MCF 10A (cell line): ENCODE data around the gene PATE4. TPM values are rescaled to one million over a fixed set of nuclear protein-coding genes. Genes with fewer than 3 reads are reported as not detected.
A peak's percentile ranks its signal among the peaks of the same experiment; 100 is the strongest.

Experiments used
- BruUV-seq: library from RNA; stranded (reverse); fragments of 400-500 nt; replicated peaks from 2 replicates; lab custom pipeline; 2021; lab: Mats Ljungman, UMichigan
- CTCF ChIA-PET: fragments of 300-600 bp; sonication (Branson Sonifier 250); formaldehyde crosslinking; extraction: SDS; loops from one replicate; lab custom pipeline; 2021; ENCODE audit warnings: antibody characterized with exemption, inconsistent platforms; lab: Yijun Ruan, JAX
- POLR2A ChIA-PET: fragments of 300-600, 350-650 bp; sonication (Branson Sonifier 250); formaldehyde crosslinking; extraction: SDS; loops from one replicate; lab custom pipeline; 2020; ENCODE audit warnings: antibody characterized with exemption, inconsistent platforms; lab: Yijun Ruan, JAX
- DNase-seq: peaks from one replicate; pipeline ENCODE4 v3.0.0-alpha.2; 2018; ENCODE audit not compliant: unreplicated experiment
- H3K27ac Mint-ChIP-seq: one replicate; pipeline ENCODE4 v1.8.0; 2022; ENCODE audit warnings: mild to moderate bottlenecking, low read depth, mixed read lengths; ENCODE audit not compliant: unreplicated experiment
- H3K27me3 Mint-ChIP-seq: one replicate; pipeline ENCODE4 v1.8.0; 2022; ENCODE audit warnings: mixed read lengths; ENCODE audit not compliant: insufficient read depth, unreplicated experiment
- H3K36me3 Mint-ChIP-seq: one replicate; pipeline ENCODE4 v1.8.0; 2022; ENCODE audit warnings: mild to moderate bottlenecking, moderate library complexity, mixed read lengths; ENCODE audit not compliant: insufficient read depth, unreplicated experiment
- H3K4me1 Mint-ChIP-seq: one replicate; pipeline ENCODE4 v1.8.0; 2022; ENCODE audit warnings: mixed read lengths; ENCODE audit not compliant: insufficient read depth, unreplicated experiment
- H3K4me3 Mint-ChIP-seq: one replicate; pipeline ENCODE4 v1.8.0; 2022; ENCODE audit warnings: mild to moderate bottlenecking, moderate library complexity, mixed read lengths; ENCODE audit not compliant: unreplicated experiment
- H3K9me3 Mint-ChIP-seq: one replicate; pipeline ENCODE4 v1.8.0; 2022; ENCODE audit warnings: mixed read lengths; ENCODE audit not compliant: unreplicated experiment
- intact Hi-C: fragments of 100-400 bp; cut with micrococcal nuclease; formaldehyde crosslinking; loops from 2 replicates; pipeline ENCODE4 v1.14.1; 2022
- total RNA-seq: library from RNA; stranded (reverse); gene quantifications from 2 replicates; pipeline ENCODE4 v1.2.3, GENCODE V29; 2022
- TF ChIP-seq, protein P1 (sequence below): fragments of 200-600 bp; IDR thresholded peaks from one replicate; pipeline ENCODE4 v1.8.0; 2022; ENCODE audit warnings: antibody characterized with exemption, mild to moderate bottlenecking; ENCODE audit not compliant: unreplicated experiment

The PATE4 gene
- total RNA-seq, 1 experiment from 2014 or later: not detected

- Mint-ChIP-seq H3K27ac (no peak overlapping the region), H3K4me3 (no peak overlapping the region), H3K27me3 (no peaks in the 10 kb centered on the region), H3K36me3 (no peaks in the 10 kb centered on the region), H3K9me3 (no peaks in the 10 kb centered on the region), H3K4me1 (no peaks in the 10 kb centered on the region)
- TF ChIP-seq, protein P1, sequence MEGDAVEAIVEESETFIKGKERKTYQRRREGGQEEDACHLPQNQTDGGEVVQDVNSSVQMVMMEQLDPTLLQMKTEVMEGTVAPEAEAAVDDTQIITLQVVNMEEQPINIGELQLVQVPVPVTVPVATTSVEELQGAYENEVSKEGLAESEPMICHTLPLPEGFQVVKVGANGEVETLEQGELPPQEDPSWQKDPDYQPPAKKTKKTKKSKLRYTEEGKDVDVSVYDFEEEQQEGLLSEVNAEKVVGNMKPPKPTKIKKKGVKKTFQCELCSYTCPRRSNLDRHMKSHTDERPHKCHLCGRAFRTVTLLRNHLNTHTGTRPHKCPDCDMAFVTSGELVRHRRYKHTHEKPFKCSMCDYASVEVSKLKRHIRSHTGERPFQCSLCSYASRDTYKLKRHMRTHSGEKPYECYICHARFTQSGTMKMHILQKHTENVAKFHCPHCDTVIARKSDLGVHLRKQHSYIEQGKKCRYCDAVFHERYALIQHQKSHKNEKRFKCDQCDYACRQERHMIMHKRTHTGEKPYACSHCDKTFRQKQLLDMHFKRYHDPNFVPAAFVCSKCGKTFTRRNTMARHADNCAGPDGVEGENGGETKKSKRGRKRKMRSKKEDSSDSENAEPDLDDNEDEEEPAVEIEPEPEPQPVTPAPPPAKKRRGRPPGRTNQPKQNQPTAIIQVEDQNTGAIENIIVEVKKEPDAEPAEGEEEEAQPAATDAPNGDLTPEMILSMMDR: peak; percentile 86
- BruUV-seq: no TSS peak
- intact Hi-C loops: loop anchor here (1.0 to 5.0 kb wide), 5 partner anchors 150 to 912 kb away; partner anchors contain the start of gene EI24
- POLR2A ChIA-PET: interaction anchor here (0.7 to 1.8 kb wide), 3 partner anchors 248 to 253 kb away, joined by 3 to 6 read pairs (median 4); partner anchors contain the start of gene CHEK1
- CTCF ChIA-PET: interaction anchor here (0.6 to 1.6 kb wide), 13 partner anchors 13 to 579 kb away, joined by 3 to 8 read pairs (median 3); partner anchors contain the start of genes HYLS1 and PUS3
- DNase-seq: peak; percentile 81
Measured at GRCh38 chr11:125874556-125875124, 41.5 kb downstream of the PATE4 start.

GRCh38 chr11:125881291-125881690, 48.2 kb downstream of the PATE4 start:
- ChIA-PET POLR2A (interaction anchor here (1.1 kb wide), 1 partner anchor 22 kb away, joined by 4 read pairs; the partner anchor contains the start of gene PUS3), CTCF (interaction anchor here (0.6 kb wide), 3 partner anchors 167 to 914 kb away, joined by 3 to 4 read pairs (median 3); no protein-coding TSS in a partner anchor)
- TF ChIP-seq, protein P1: no peak
- intact Hi-C loops: no loop called here
- no peak for DNase-seq
- H3K4me1 Mint-ChIP-seq: peaks cover 6% of the 10 kb centered on the region
- no peak overlapping the region for H3K4me3 Mint-ChIP-seq
- H3K36me3 Mint-ChIP-seq: no peaks in the 10 kb centered on the region
- H3K9me3 Mint-ChIP-seq: no peaks in the 10 kb centered on the region
- BruUV-seq: no TSS peak
- H3K27me3 Mint-ChIP-seq: no peaks in the 10 kb centered on the region
- H3K27ac Mint-ChIP-seq: no peak overlapping the region

DNA sequence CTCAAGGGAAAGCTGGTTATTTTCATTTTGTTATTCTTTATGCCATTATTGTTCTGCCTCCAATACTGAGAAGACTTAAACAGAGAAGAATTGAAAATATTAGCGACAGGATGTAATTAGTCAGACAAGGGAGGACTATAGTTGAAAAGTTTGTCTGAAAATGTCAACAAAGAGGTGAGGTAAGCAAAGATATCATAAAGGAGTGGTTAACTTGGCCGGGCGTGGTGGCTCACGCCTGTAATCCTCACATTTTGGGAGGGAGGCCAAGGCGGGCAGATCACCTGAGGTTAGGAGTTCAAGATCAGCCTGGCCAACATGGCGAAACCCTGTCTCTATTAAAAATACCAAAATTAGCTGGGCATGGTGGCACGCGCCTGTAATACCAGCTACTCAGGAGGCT, 50.3 kb downstream of the PATE4 start:
- CTCF ChIA-PET: interaction anchor here (0.6 kb wide), 1 partner anchor 1239 kb away, joined by 3 read pairs; no protein-coding TSS in a partner anchor
- POLR2A ChIA-PET: no interaction called here
- no peaks in the 10 kb centered on the region for H3K27me3 Mint-ChIP-seq
- H3K27ac Mint-ChIP-seq: no peak overlapping the region
- intact Hi-C loops: no loop called here
- no peaks in the 10 kb centered on the region for H3K36me3 Mint-ChIP-seq
- DNase-seq: no peak
- no peaks in the 10 kb centered on the region for H3K9me3 Mint-ChIP-seq
- BruUV-seq: no TSS peak
- peaks cover 6% of the 10 kb centered on the region for H3K4me1 Mint-ChIP-seq
- no peak overlapping the region for H3K4me3 Mint-ChIP-seq
- TF ChIP-seq, protein P1: no peak

- Mint-ChIP-seq H3K9me3 (no peaks in the 10 kb centered on the region), H3K4me3 (peak overlapping the region; percentile 83), H3K27ac (peak overlapping the region; percentile 70), H3K4me1 (peaks cover 11% of the 10 kb centered on the region), H3K36me3 (no peaks in the 10 kb centered on the region), H3K27me3 (no peaks in the 10 kb centered on the region)
- ChIA-PET POLR2A (interaction anchor here (0.7 to 3.0 kb wide), 13 partner anchors 10 to 804 kb away, joined by 3 to 25 read pairs (median 4); partner anchors contain the start of genes CHEK1, EI24, PUS3 and RPUSD4), CTCF (interaction anchor here (0.6 to 2.3 kb wide), 10 partner anchors 8 to 908 kb away, joined by 3 to 18 read pairs (median 4); no protein-coding TSS in a partner anchor)
- intact Hi-C loops: no loop called here
- BruUV-seq: TSS peak; percentile 43
- peak; percentile 57 for DNase-seq
- TF ChIP-seq, protein P1: no peak
Measured at GRCh38 chr11:125886997-125887372, 53.9 kb downstream of the PATE4 start.
